Ureter (tissue), 1 donor: ENCODE results near the gene CLDN7. TPM values are rescaled to one million over a fixed set of nuclear protein-coding genes. Genes with fewer than 3 reads are reported as not detected.

Source experiments
- DNase-seq: peaks from one replicate; pipeline ENCODE4 v3.0.0-alpha.2; 2020; ENCODE audit warnings: low spot score
- total RNA-seq: library from RNA; stranded (reverse); gene quantifications from one replicate; pipeline ENCODE4 v1.2.4, GENCODE V29; 2023
- donor health status: DM: yes; HTN: yes; CAD: no.

CLDN7 gene
- 157 TPM for total RNA-seq

GRCh38 chr17:7262192-7262934 is at the start of gene CLDN7:
Gene CLDN7 (minus strand): TSS chr17:7262478. CDS start chr17:7262043, 435 bp downstream.
- DNase-seq: peak; percentile 92

DNA sequence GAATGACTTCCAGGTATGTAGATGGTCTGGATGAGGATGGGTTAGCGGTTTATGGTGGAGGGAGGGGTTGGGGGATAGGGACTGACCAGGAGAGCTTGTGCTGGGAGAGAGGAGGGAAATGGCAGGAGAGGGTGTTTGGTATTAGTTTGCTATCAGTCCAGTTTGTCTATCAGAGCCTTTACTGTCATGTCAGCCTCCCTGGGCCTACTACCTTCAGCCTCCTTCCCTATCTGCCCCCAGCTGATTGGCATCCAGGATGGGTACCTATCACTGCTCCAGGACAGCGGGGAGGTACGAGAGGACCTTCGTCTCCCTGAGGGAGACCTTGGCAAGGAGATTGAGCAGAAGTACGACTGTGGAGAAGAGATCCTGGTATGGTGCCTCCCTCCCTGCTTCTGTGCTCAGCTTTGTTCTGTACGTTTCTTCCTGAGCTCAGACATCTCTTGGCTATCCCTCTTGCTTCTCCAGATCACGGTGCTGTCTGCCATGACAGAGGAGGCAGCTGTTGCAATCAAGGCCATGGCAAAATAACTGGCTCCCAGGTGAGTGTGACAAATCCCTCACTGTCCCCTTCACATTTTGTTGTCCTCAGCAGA is 48.9 kb upstream of the CLDN7 start:
- no peak for DNase-seq

- no peak for DNase-seq
Measured at GRCh38 chr17:7309628-7310027, 47.4 kb upstream of the CLDN7 start.

GRCh38 chr17:7308625-7309433 is 46.6 kb upstream of the CLDN7 start:
- peak; percentile 88 for DNase-seq

DNA sequence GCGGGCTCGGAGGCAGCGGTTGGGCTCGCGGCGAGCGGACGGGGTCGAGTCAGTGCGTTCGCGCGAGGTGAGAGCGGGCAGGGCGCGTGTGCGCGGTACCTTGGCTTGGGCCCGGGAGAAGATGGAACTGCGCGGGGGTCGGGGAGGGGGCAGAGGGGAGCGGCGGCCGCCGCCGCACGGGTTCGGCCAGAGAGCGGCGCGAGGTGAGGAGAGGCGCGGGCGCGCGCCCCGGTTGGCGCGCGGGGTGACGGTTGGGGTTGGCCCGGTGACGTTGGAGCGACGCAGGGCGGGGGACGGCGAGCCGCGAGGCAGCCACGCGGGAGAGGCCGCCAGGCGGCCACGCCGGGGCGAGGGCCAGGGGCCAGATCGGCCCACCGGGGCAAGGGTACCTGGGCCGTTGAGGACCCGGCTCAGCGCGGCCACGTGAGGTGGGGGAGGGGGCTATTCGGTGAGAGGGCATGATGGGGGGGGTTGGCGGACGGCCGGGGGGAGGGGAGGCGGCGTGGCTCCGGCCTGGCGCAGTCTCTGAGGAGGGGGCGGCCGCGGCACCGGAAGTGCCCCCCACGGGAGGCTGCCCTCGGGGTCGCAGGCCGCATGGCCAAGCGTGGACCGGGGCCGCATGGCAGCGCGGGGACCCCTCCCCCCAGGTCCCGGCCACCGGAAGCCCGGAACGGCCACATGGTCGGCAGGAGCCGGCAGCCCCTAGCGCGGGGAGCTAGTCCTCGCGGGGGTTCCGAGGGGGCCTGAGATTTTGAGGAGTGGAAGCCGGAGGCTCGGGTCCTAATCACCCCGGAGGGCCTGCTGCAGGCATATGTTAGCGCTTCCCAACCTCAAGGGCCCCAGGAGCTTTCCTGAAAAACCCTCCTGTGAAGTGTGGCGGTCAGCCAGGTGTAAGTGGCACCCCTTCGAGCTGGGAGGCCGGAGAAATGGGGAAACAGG is 45.7 kb upstream of the CLDN7 start:
- peak; percentile 75 for DNase-seq

GRCh38 chr17:7306911-7307685 is 44.8 kb upstream of the CLDN7 start, which contains the start of gene EIF5A:
Gene EIF5A (plus strand): TSS chr17:7307628. CDS start chr17:7309636, 2,008 bp downstream.
- peak; percentile 100 for DNase-seq

DNA sequence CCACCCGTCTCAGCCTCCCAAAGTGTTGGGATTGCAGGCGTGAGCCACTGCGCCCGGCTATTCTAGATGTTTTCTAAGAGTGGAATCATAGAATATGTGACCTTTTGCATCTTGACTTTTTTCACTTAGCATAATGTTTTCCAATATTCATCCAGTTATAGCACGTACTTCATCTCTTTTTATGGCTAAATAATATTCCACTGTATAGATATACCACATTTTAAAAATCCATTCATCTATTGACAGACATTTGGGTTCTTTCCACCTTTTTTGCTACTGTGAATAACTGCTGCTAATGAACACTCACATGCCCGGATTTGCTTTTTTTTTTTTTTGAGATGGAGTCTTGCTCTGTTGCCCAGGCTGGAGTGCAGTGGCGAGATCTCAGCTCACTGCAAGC is 41.9 kb upstream of the CLDN7 start:
- DNase-seq: no peak

DNA sequence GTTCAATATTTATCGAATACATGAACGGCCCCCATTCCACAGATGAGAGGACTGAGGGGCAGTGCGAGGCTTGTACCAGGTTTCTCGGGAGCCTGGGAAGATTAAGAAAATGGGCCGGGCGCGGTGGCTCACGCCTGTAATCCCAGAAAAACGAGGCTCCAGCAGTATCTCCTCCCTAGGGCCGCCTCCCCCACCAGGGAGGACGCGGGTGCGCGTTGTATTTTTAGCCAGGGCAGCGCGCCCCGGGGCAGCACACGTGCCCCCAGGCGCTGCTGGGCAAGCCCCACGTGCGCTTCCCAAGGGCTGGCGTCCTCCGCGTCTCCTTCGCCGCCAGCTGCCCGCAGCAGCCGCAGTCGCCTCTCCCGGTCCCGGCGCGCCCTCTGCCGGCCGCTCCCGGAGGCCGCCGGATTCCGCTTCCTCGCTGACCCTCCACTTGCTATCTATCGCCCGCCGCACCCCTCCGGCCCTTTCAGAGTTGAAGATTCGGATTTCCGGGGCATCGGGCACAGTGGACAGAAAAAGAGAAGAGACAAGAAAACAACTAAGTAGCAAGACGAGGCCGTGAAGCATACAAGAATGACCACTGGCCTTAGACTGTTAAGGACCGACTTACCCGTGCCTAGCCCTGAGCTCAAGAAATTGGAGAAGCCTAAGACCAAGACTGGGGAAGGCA is 34.0 kb upstream of the CLDN7 start:
- DNase-seq: peak; percentile 77

DNA sequence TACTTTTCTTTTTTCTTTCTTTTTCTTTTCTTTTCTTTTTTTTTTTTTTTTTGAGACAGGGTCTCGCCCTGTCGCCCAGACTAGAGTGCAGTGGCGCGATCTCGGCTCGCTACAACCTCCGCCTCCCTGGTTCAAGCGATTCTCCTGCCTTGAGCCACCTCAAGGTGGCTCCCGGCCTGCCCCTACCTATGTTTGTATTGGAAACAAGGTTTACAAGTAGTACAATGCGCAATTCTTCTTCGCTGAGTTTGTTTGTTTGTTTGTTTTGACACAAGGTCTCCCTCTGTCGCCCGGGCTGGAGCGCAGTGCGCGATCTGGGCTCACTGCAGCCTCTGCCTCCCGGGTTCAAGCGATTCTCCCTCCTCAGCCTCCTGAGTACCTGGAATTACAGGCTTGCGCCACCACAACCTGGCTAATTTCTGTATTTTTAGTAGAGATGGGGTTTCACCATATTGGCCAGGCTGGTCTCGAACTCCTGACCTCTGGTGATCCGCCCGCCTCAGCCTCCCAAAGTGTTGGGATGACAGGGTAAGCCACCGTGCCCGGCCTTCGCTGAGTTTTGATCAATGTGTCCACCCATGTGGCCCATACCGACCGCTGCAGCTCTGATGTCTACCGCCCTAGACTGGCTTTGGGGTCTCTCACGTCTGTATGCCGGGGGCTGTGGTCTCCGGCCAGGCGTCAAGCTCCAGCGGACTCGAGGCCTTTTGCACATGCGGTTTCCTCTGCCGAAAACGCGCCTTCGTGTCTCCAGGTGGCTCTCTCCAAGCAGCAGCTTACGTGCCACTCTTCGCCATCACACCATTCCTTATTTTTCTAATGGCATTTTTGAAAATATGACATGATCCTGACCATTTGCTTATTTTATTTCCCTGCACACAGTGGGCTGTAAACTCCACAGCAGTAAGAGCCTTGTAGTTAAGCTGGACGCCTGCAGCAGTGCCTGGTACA is 33.2 kb upstream of the CLDN7 start:
- DNase-seq: no peak

DNA sequence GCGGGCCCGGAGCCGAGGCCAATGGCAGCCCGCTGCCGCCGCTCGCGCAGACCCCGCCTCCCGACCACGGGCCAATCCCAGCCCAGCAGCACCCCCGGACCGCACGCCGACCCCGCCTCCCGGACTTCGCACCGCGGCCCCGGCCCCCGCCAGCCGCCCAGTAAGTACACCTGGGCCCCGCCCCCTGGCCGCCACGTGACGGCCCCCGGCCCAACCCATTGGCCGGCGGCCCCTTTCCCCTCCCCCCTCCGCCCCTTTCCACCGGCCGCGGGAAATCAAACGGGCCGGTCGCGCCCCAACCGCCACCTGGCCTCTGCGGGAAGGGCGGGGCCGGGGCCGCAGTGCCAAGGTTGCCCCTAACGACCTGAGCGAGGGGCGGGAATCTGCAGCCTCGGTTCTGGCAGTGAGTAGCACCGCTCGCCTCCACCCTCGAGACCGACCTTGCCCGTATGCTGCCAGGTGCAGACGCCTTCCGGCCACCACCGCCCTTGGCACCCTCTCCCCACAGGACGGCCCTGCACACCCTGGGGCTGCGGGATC is 32.4 kb upstream of the CLDN7 start, which contains the start of gene YBX2:
Gene YBX2, minus strand, starts transcription at position 26 of the 540 bp plus-strand sequence. CDS start 139 bp downstream, outside the sequence.
- DNase-seq: peak; percentile 64

- DNase-seq: no peak
Measured at GRCh38 chr17:7293816-7294613, 31.7 kb upstream of the CLDN7 start.

- no peak for DNase-seq
Measured at GRCh38 chr17:7293159-7293558, 30.9 kb upstream of the CLDN7 start.

- no peak for DNase-seq
Measured at GRCh38 chr17:7292729-7293128, 30.5 kb upstream of the CLDN7 start.

DNA sequence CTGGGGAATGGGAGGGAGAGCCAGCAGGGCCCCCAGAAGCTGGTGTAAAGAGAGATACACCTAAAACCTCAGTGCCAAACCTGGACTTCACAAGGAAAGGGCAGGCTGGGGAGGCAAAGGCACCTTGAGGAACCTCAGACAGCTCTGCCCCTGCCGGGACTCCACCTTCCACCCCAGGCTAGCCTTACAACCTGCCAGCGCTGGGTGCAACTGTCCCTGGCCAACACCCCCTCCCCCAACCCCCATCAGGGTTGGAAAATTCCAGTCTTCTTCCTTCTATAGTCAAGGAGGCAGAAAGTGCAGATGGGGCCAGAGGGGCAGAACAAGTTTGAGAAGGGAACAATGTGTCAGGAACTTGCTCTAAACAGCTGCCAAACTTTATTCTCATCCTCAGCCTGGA is 29.9 kb upstream of the CLDN7 start:
- no peak for DNase-seq

DNA sequence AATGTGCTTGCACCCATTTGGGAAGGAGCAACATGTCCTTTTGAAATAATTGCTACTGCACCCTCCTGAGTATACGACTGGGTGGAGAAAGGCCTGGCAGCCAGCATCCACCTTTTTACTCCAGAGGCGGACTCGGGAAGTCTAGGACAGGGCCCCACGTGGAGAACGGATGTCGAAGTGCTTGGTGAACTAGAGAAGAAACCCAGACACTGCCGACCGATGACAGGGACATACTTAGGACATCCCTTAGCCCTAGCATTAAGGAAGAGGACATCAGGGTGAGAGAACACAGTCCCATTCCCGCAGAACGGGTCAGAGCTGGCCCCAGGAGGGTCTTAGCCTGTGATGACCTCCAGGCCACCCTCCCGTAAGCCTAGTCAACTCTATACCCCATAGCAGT is 28.4 kb upstream of the CLDN7 start:
- DNase-seq: no peak

DNA sequence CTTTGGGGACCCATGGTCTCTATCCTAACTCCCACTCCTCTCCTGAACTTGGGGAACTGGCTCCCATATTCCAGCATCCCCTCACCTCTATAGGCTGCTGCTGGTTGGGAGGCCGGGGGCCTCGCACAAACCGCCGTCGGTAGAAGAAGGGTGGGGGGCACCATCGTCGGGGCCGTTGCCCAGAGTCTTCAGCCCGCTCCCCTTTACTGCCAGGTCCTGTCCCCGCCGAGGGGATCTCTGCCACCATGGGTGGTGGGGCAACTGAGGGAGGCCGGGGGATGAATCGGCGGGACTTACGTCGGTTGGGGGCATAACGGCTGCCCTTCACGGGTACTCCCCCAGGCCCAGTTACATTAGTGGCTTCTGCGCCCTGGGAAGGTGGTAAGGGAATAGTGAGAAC is 27.9 kb upstream of the CLDN7 start:
- DNase-seq: no peak

DNA sequence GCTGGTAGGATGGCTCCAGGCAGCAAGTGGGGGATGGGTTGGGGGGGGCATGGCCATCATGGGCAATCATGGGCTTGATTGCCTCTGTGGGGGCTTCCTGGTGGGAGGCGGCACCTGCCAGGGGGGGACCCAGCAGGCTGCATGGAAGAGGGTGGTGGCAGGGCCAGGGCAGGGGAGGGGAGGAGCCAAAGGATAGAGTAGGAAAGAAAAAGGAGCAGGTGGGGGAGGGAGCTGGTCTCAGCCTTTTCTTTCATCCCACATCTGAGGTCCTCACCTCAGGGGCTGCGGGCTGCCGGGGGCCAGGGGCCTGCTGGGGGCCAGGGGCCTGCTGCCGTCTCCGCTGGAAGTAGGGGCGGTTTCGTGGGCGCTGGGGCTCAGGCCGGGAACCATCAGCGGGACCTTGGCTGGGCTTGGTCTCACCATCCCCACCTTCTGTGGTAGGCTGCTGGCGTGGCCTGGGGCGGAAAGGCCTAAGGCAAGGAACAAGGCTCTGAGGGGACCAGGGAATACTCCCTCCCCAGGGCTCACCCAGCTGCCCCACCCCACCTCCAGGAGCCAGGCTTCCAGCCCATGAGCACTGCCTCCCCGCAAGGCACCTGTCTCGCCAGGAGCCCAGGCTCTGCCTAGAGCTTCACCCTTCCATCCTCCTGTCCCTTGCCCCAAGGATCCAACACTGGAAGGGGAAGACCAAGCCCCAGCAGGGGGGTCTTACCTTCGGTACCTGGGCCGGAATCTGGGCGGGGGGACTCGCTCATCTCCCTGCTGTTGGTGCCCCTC is 27.2 kb upstream of the CLDN7 start:
- no peak for DNase-seq
